ENCODE results near the gene ZNF646. TPM values are rescaled to one million over a fixed set of nuclear protein-coding genes. Genes with fewer than 3 reads are reported as not detected.

ZNF646 gene
- total and polyA plus RNA-seq, 2 of the 13 experiments (the other 11 are each of a cell fraction or from before 2014, with no cell fraction given) = 3.4 to 10.9 TPM

GRCh38 chr16:31094424-31095120, 20.4 kb downstream of the ZNF646 start, which contains the start of gene VKORC1 (continued):
- peak; percentile 86 for TF ChIP-seq ZNF770 (CRISPR knock-in tag; IDR thresholded peaks at IDR 0.05)
- peak; percentile 84 for TF ChIP-seq KDM1A (CRISPR knock-in tag; IDR thresholded peaks at IDR 0.05)
- TF ChIP-seq ZFP36L2 (CRISPR knock-in tag; IDR thresholded peaks at IDR 0.05) = no peak
- TF ChIP-seq SOX5 (CRISPR knock-in tag; IDR thresholded peaks at IDR 0.05; ENCODE audit: borderline replicate concordance) = peak; percentile 64; the same call in 1 of the 2 replicates
- TF ChIP-seq ZBTB8A (CRISPR knock-in tag; IDR thresholded peaks at IDR 0.05; ENCODE audit: borderline replicate concordance, low read depth) = no peak
- TF ChIP-seq BCL3 (CRISPR knock-in tag; IDR thresholded peaks at IDR 0.05) = peak; percentile 21; the same call in 1 of the 2 replicates
- peak; percentile 95 for TF ChIP-seq KDM3A (CRISPR knock-in tag; IDR thresholded peaks at IDR 0.05; ENCODE audit: low read depth)
- TF ChIP-seq LRRFIP1 (CRISPR knock-in tag; conservative IDR thresholded peaks at IDR 0.05) = no peak
- TF ChIP-seq LBX2 (CRISPR knock-in tag; IDR thresholded peaks at IDR 0.05; ENCODE audit: borderline replicate concordance) = 0 out of 2 replicates have a peak, but pooled peaks have one; percentile 41
- TF ChIP-seq ZNF263 (CRISPR knock-in tag; IDR thresholded peaks at IDR 0.05) = no peak; the same call in 1 of the 2 replicates
- peak; percentile 89 for TF ChIP-seq SUZ12 (IDR thresholded peaks at IDR 0.05; ENCODE audit: low read depth, low read length)
- peak; percentile 98 for TF ChIP-seq HNRNPLL (IDR thresholded peaks at IDR 0.05; ENCODE audit: low read depth, low read length, poor library complexity, severe bottlenecking)
- 0 out of 2 replicates have a peak, but pooled peaks have one; percentile 62 for TF ChIP-seq HES4 (CRISPR knock-in tag; IDR thresholded peaks at IDR 0.05; ENCODE audit: borderline replicate concordance)
- no peak for TF ChIP-seq RERE (CRISPR knock-in tag; IDR thresholded peaks at IDR 0.05; ENCODE audit: low read depth)
- TF ChIP-seq GATAD1 (CRISPR knock-in tag; IDR thresholded peaks at IDR 0.05) = peak; percentile 90
